Suprapubic skin (tissue), 4 donors: ENCODE measurements around the gene KCNJ16. TPM values are rescaled to one million over a fixed set of nuclear protein-coding genes. Genes with fewer than 3 reads are reported as not detected.

ENCODE experiments used
- DNase-seq, 2 donors: peaks; one replicate each; pipeline ENCODE4 v3.0.0-alpha.2; 2019; ENCODE audit warnings: low spot score in 2 of 2
- H3K27ac ChIP-seq: fragments of 200-600 bp; sonication (generic); one replicate; pipeline ENCODE4 v1.5.1; 2019
- H3K27me3 ChIP-seq: fragments of 200-600 bp; sonication (generic); one replicate; pipeline ENCODE4 v1.5.1; 2019
- H3K36me3 ChIP-seq: fragments of 200-600 bp; sonication (generic); one replicate; pipeline ENCODE4 v1.5.1; 2019
- H3K4me1 ChIP-seq: fragments of 200-600 bp; sonication (generic); one replicate; pipeline ENCODE4 v1.5.1; 2019
- H3K4me3 ChIP-seq: fragments of 200-600 bp; sonication (generic); one replicate; pipeline ENCODE4 v1.5.1; 2019; ENCODE audit warnings: mild to moderate bottlenecking
- H3K9me3 ChIP-seq: fragments of 200-600 bp; sonication (generic); one replicate; pipeline ENCODE4 v1.5.1; 2019
- CTCF ChIP-seq, 2 donors: fragments of 200-600 bp in 1 of 2; fragments of 450-650 bp in 1 of 2; sonication (generic) in 1 of 2; IDR thresholded peaks; one replicate each; pipeline ENCODE4 v1.5.1; 2016 to 2019; ENCODE audit warnings: antibody characterized with exemption in 2 of 2, mild to moderate bottlenecking in 1 of 2, moderate library complexity in 1 of 2
- EP300 ChIP-seq: sonication (generic); formaldehyde crosslinking; IDR thresholded peaks from one replicate; pipeline ENCODE4 v1.6.1; 2017; ENCODE audit warnings: antibody characterized with exemption
- POLR2A ChIP-seq, 2 donors: fragments of 450-650 bp; IDR thresholded peaks; one replicate each; pipeline ENCODE4 v1.6.1; 2017; ENCODE audit warnings: antibody characterized with exemption in 2 of 2, mild to moderate bottlenecking in 2 of 2, moderate library complexity in 2 of 2
- POLR2AphosphoS5 ChIP-seq, 3 donors: sonication (generic); formaldehyde crosslinking; IDR thresholded peaks; one replicate each; pipeline ENCODE4 v1.6.1; 2017; ENCODE audit warnings: antibody characterized with exemption in 3 of 3
- WGBS: methylation state at CpG from one replicate; pipeline ENCODE4 v1.1.5; 2018; 5-methylcytosine and 5-hydroxymethylcytosine counted together
- total RNA-seq, 4 donors: library from RNA; depleted of rRNA; stranded (reverse); fragments of >200 nt; gene quantifications; one replicate each; pipeline ENCODE4 v1.1.0, GENCODE V29; 2016

Gene KCNJ16
- total RNA-seq, 4 donors from 2014 or later = not detected

- no peak for TF ChIP-seq CTCF (IDR thresholded peaks at IDR 0.05)
- no peak for TF ChIP-seq EP300
- TF ChIP-seq POLR2A (IDR thresholded peaks at IDR 0.05) = no peak
- TF ChIP-seq POLR2AphosphoS5 (IDR thresholded peaks at IDR 0.05) = no peak
Observed at GRCh38 chr17:70096861-70097260, 21.8 kb downstream of the KCNJ16 start.

GRCh38 chr17:70098030-70098429 is 23.0 kb downstream of the KCNJ16 start:
- Histone ChIP-seq H3K27ac (no peak overlapping the region), H3K4me3 (no peak overlapping the region)

More at GRCh38 chr17:70096861-70097260, 21.8 kb downstream of the KCNJ16 start:
- 65% methylated on average over 8 of the region's 8 CpGs for WGBS
- Histone ChIP-seq H3K36me3 (no peaks in the 10 kb centered on the region), H3K27ac (no peak overlapping the region), H3K4me1 (peaks cover 2% of the 10 kb centered on the region), H3K4me3 (no peak overlapping the region), H3K9me3 (no peaks in the 10 kb centered on the region), H3K27me3 (no peaks in the 10 kb centered on the region)
- DNase-seq = no peak

GRCh38 chr17:70099294-70099693 is 24.3 kb downstream of the KCNJ16 start:
- peaks cover 2% of the 10 kb centered on the region for H3K4me1 ChIP-seq
- 88% methylated on average over 3 of the region's 3 CpGs for WGBS
- no peak overlapping the region for H3K4me3 ChIP-seq
- no peaks in the 10 kb centered on the region for H3K27me3 ChIP-seq
- no peaks in the 10 kb centered on the region for H3K36me3 ChIP-seq
- H3K27ac ChIP-seq = no peak overlapping the region
- DNase-seq = no peak
- no peak for TF ChIP-seq EP300
- no peak for TF ChIP-seq CTCF (IDR thresholded peaks at IDR 0.05)
- no peak for TF ChIP-seq POLR2AphosphoS5 (IDR thresholded peaks at IDR 0.05)
- H3K9me3 ChIP-seq = no peaks in the 10 kb centered on the region

More at GRCh38 chr17:70098030-70098429, 23.0 kb downstream of the KCNJ16 start:
- Histone ChIP-seq H3K27me3 (no peaks in the 10 kb centered on the region), H3K4me1 (peaks cover 2% of the 10 kb centered on the region), H3K9me3 (no peaks in the 10 kb centered on the region), H3K36me3 (no peaks in the 10 kb centered on the region)
- DNase-seq = no peak
- TF ChIP-seq POLR2AphosphoS5 (IDR thresholded peaks at IDR 0.05) (no peak), CTCF (IDR thresholded peaks at IDR 0.05) (no peak), EP300 (no peak), POLR2A (IDR thresholded peaks at IDR 0.05) (no peak)
- 29% methylated on average over 2 of the region's 2 CpGs for WGBS

- Histone ChIP-seq H3K36me3 (no peaks in the 10 kb centered on the region), H3K27me3 (no peaks in the 10 kb centered on the region), H3K4me3 (no peak overlapping the region), H3K27ac (no peak overlapping the region), H3K4me1 (peaks cover 2% of the 10 kb centered on the region), H3K9me3 (no peaks in the 10 kb centered on the region)
- 70% methylated on average over 5 of the region's 5 CpGs for WGBS
- TF ChIP-seq POLR2A (IDR thresholded peaks at IDR 0.05) = no peak
- TF ChIP-seq POLR2AphosphoS5 (IDR thresholded peaks at IDR 0.05) = no peak
- TF ChIP-seq CTCF (IDR thresholded peaks at IDR 0.05) = no peak
- TF ChIP-seq EP300 = no peak
- no peak for DNase-seq
Observed at GRCh38 chr17:70099884-70100283, 24.9 kb downstream of the KCNJ16 start.

- Histone ChIP-seq H3K27me3 (no peaks in the 10 kb centered on the region), H3K4me3 (no peak overlapping the region), H3K36me3 (no peaks in the 10 kb centered on the region), H3K4me1 (peaks cover 2% of the 10 kb centered on the region), H3K27ac (no peak overlapping the region), H3K9me3 (no peaks in the 10 kb centered on the region)
- TF ChIP-seq EP300 (no peak), POLR2AphosphoS5 (IDR thresholded peaks at IDR 0.05) (no peak)
- no peak for DNase-seq
- 98% methylated on average over 1 of the region's 1 CpG for WGBS
Observed at GRCh38 chr17:70100983-70101382, 26.0 kb downstream of the KCNJ16 start.

GRCh38 chr17:70102531-70102930 is 27.5 kb downstream of the KCNJ16 start:
- Histone ChIP-seq H3K27ac (no peak overlapping the region), H3K4me1 (peaks cover 2% of the 10 kb centered on the region), H3K4me3 (no peak overlapping the region), H3K27me3 (no peaks in the 10 kb centered on the region), H3K9me3 (no peaks in the 10 kb centered on the region), H3K36me3 (no peaks in the 10 kb centered on the region)
- WGBS = 59% methylated on average over 3 of the region's 3 CpGs
- DNase-seq = no peak
- no peak for TF ChIP-seq EP300
- no peak for TF ChIP-seq CTCF (IDR thresholded peaks at IDR 0.05)
- TF ChIP-seq POLR2AphosphoS5 (IDR thresholded peaks at IDR 0.05) = no peak
- TF ChIP-seq POLR2A (IDR thresholded peaks at IDR 0.05) = no peak
